Endothelial cell (in vitro differentiated cells): ENCODE results near the gene FRMD4A. TPM values are rescaled to one million over a fixed set of nuclear protein-coding genes. Genes with fewer than 3 reads are reported as not detected.

Experiments used
- DNase-seq: peaks from one replicate; pipeline ENCODE4 v3.0.0; 2021; ENCODE audit warnings: low spot score
- H3K27ac Mint-ChIP-seq: one replicate; pipeline ENCODE4 v1.8.0; 2021; ENCODE audit warnings: mixed read lengths, inconsistent platforms; ENCODE audit not compliant: unreplicated experiment
- H3K27me3 Mint-ChIP-seq: one replicate; pipeline ENCODE4 v1.8.0; 2021; ENCODE audit warnings: mild to moderate bottlenecking, moderate library complexity, mixed read lengths, inconsistent platforms; ENCODE audit not compliant: unreplicated experiment
- H3K36me3 Mint-ChIP-seq: one replicate; pipeline ENCODE4 v1.8.0; 2021; ENCODE audit warnings: mild to moderate bottlenecking, low read depth, mixed read lengths, inconsistent platforms; ENCODE audit not compliant: unreplicated experiment
- H3K4me1 Mint-ChIP-seq: one replicate; pipeline ENCODE4 v1.8.0; 2021; ENCODE audit warnings: mild to moderate bottlenecking, mixed read lengths, inconsistent platforms; ENCODE audit not compliant: unreplicated experiment
- H3K4me3 Mint-ChIP-seq: one replicate; pipeline ENCODE4 v1.8.0; 2021; ENCODE audit warnings: mild to moderate bottlenecking, mixed read lengths, inconsistent platforms; ENCODE audit not compliant: unreplicated experiment
- H3K9me3 Mint-ChIP-seq: one replicate; pipeline ENCODE4 v1.8.0; 2021; ENCODE audit warnings: mixed read lengths, inconsistent platforms; ENCODE audit not compliant: unreplicated experiment
- total RNA-seq: library from RNA; stranded (reverse); fragmentation: NEBNext Ultra II Directional; extraction: Animal tissue kit (Norgen Biotek cat#: 25700); gene quantifications from one replicate; pipeline ENCODE4 v1.2.1, GENCODE V29; 2021; ENCODE audit not compliant: unreplicated experiment
- TF ChIP-seq, protein P1 (sequence below): fragments of 200-600 bp; sonication (generic); IDR thresholded peaks from one replicate; pipeline ENCODE4 v1.5.0; 2021; ENCODE audit warnings: antibody characterized with exemption; ENCODE audit not compliant: unreplicated experiment

The FRMD4A gene
- total RNA-seq, 1 donor from 2014 or later, result 68.9 TPM

DNA sequence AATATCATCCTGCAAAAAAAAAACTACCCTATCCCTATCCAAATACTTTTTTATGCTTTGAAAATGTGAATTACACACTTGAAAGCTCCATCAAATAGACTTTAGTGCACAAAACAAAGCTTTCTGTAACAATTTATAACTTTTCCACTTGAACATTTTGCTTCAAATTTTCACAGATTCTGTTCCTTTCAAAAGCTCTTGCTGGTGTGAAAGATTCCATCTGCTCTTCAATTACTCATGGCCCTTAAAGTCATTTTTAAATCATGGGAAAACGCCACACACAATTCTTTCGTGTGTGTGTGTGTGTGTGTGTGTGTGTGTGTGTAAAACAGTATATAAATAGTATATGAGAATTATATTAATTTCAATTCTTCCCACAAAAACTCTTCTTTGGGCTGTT, 576.4 kb downstream of the FRMD4A start:
- Mint-ChIP-seq H3K4me1 (peaks cover 31% of the 10 kb centered on the region), H3K27me3 (peaks cover 3% of the 10 kb centered on the region), H3K4me3 (no peak overlapping the region), H3K27ac (no peak overlapping the region), H3K36me3 (no peaks in the 10 kb centered on the region), H3K9me3 (no peaks in the 10 kb centered on the region)
- TF ChIP-seq, protein P1, sequence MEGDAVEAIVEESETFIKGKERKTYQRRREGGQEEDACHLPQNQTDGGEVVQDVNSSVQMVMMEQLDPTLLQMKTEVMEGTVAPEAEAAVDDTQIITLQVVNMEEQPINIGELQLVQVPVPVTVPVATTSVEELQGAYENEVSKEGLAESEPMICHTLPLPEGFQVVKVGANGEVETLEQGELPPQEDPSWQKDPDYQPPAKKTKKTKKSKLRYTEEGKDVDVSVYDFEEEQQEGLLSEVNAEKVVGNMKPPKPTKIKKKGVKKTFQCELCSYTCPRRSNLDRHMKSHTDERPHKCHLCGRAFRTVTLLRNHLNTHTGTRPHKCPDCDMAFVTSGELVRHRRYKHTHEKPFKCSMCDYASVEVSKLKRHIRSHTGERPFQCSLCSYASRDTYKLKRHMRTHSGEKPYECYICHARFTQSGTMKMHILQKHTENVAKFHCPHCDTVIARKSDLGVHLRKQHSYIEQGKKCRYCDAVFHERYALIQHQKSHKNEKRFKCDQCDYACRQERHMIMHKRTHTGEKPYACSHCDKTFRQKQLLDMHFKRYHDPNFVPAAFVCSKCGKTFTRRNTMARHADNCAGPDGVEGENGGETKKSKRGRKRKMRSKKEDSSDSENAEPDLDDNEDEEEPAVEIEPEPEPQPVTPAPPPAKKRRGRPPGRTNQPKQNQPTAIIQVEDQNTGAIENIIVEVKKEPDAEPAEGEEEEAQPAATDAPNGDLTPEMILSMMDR, result no peak
- no peak for DNase-seq

DNA sequence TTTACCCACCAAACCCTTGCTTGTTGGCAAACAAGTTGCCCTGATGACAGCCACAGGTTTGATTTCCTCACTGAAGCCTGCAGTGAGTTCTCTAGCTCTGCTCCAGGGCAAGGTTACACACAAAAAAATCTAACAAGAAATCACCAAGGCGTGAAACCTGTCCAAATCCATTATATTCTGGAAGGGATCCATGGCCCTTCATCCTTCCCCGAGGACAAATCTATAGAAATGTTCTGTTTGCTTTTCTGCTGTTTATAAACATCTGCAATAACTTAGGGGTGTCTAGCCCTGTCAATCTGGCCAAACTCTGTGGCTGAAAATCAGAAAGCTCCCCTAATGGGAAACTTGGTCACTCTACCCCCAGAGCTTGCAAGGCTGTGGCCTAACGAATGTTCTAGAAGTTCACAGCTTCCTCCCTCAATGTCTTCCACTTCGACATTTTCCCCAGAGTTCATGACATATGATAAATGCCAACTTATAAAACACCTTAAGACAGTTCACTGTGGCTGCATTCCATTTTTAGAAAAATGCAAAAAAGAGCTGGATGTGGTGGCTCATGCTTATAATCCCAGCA, 579.4 kb downstream of the FRMD4A start:
- H3K36me3 Mint-ChIP-seq, result peaks cover 3% of the 10 kb centered on the region
- no peaks in the 10 kb centered on the region for H3K9me3 Mint-ChIP-seq
- H3K4me3 Mint-ChIP-seq, result no peak overlapping the region
- peaks cover 15% of the 10 kb centered on the region for H3K4me1 Mint-ChIP-seq
- no peak overlapping the region for H3K27ac Mint-ChIP-seq
- TF ChIP-seq, protein P1, result no peak
- peaks cover 6% of the 10 kb centered on the region for H3K27me3 Mint-ChIP-seq
- no peak for DNase-seq

DNA sequence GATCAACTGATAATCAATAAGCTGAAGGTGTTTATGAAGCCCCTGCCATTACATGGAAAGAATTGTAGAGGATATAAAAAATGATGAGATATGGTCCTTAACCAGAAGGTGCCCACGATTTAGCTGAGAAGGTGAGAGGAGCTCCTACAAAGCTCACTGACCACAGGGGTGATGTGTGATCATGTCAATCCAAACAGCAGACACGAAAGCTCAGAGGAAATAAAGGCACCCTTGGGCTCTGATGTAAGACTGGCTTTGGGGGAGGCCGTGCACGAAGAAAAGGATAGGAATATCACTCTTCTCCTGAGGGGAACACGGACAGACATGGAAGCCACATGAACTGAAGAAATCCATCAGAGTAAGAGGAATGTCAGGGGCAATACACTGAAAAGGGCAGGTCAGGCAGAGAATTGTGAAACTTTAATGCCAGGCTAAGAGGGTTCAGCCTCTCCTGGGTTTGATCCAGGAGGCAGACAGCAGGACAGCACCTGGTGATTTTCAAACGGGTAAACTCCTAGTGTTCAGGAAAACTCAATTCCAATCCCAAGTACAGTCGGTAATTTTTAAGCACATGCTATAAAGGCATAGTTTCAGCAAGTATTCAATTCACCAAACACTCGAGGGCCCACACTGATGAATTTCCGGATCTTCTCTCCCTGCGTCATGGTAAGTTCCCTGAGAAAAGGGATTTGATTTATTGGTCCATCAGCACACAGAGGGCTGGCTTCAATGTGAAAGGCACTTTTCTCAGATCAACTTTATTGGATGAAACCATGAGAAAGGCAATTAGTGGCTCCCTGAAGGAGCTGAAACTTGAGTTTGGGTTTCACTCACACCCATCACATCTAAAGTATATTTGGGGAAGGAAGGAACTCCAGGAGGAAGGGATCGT, 580.2 kb downstream of the FRMD4A start:
- no peak overlapping the region for H3K4me3 Mint-ChIP-seq
- TF ChIP-seq, protein P1, result no peak
- no peaks in the 10 kb centered on the region for H3K9me3 Mint-ChIP-seq
- H3K4me1 Mint-ChIP-seq, result peaks cover 9% of the 10 kb centered on the region
- peaks cover 7% of the 10 kb centered on the region for H3K36me3 Mint-ChIP-seq
- peaks cover 6% of the 10 kb centered on the region for H3K27me3 Mint-ChIP-seq
- no peak for DNase-seq
- no peak overlapping the region for H3K27ac Mint-ChIP-seq

DNA sequence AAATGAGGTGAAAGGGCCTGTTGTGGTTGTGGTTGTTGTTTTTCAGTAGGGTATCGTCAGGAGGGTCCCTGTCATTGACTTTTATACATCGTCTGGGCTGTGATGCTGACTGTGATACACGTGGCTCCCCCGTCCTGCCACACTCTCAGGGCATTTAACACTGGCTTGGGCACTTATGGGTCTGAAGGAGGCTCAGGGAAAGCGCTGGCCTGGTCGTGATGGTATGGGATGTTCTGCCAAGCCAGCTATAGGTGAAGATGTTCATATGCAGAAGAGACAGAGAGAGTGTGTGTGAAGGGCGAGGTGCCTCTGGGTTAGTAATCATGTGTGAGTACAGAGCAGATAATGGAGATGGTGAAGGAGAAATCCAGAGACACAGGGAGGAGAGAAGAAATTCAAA, 585.5 kb downstream of the FRMD4A start:
- no peaks in the 10 kb centered on the region for H3K9me3 Mint-ChIP-seq
- peaks cover 16% of the 10 kb centered on the region for H3K36me3 Mint-ChIP-seq
- peaks cover 6% of the 10 kb centered on the region for H3K27me3 Mint-ChIP-seq
- DNase-seq, result no peak
- H3K4me3 Mint-ChIP-seq, result no peak overlapping the region
- TF ChIP-seq, protein P1, result no peak
- peaks cover 3% of the 10 kb centered on the region for H3K4me1 Mint-ChIP-seq
- H3K27ac Mint-ChIP-seq, result peak overlapping the region; percentile 19

DNA sequence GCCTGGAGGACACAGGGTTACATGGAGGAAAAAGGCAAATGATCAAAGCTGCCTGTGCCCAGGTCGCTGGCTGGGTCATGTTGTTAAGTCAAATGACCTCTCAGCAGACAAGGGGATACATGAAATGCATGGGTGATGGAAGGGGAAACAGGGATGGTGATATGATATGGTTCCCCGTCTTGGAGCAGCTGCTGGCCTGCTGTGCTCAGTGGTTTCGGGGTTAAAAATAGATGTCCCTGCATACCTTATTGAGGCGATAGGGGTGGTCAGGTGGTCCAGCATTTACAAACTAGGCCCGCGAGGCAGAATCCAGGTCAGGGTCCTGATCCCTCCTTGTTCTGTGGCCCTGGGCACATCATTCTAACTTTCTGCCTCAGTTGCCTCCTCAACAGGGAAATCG, 586.8 kb downstream of the FRMD4A start:
- Mint-ChIP-seq H3K27me3 (peaks cover 3% of the 10 kb centered on the region), H3K9me3 (no peaks in the 10 kb centered on the region), H3K36me3 (peaks cover 14% of the 10 kb centered on the region), H3K27ac (no peak overlapping the region), H3K4me3 (no peak overlapping the region), H3K4me1 (peaks cover 3% of the 10 kb centered on the region)
- DNase-seq, result no peak
- TF ChIP-seq, protein P1, result no peak
